ENCODE results near the gene OGFR. TPM values are rescaled to one million over a fixed set of nuclear protein-coding genes. Genes with fewer than 3 reads are reported as not detected.
A peak's percentile ranks its signal among the peaks of the same experiment; 100 is the strongest.

OGFR gene
- total RNA-seq, 1 experiment from 2014 or later, result 50.1 TPM

DNA sequence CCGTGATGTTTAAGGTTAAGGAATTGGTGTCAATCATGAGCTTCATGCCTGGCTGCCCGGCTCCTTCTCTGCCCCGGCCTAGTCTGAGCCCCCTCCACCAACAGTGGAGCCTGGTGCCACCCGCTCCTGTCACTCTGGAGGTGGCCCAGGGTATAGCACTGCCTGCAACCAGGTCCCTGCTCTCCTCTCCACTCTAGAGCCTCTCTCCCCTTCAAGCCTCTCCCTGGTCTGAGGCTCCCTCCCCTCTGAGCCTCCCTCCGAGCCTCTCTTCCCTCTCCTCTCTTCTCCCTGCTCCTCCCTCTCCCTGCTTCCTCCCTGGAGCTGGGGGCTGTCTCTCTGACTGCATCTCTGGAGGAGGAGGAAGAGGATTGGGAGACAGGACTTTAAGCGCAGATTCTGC lies 39.6 kb upstream of the OGFR start:
- no peak overlapping the region for H3K4me3 ChIP-seq (ENCODE audit: insufficient read depth, low read depth, low read length)
- DNase-seq, result no peak
- H3K27me3 ChIP-seq (ENCODE audit: control insufficient read depth, insufficient read depth, low read length), result no peaks in the 10 kb centered on the region
- no peaks in the 10 kb centered on the region for H3K36me3 ChIP-seq (replicated peaks; ENCODE audit: control insufficient read depth, insufficient read depth, low read length)

DNA sequence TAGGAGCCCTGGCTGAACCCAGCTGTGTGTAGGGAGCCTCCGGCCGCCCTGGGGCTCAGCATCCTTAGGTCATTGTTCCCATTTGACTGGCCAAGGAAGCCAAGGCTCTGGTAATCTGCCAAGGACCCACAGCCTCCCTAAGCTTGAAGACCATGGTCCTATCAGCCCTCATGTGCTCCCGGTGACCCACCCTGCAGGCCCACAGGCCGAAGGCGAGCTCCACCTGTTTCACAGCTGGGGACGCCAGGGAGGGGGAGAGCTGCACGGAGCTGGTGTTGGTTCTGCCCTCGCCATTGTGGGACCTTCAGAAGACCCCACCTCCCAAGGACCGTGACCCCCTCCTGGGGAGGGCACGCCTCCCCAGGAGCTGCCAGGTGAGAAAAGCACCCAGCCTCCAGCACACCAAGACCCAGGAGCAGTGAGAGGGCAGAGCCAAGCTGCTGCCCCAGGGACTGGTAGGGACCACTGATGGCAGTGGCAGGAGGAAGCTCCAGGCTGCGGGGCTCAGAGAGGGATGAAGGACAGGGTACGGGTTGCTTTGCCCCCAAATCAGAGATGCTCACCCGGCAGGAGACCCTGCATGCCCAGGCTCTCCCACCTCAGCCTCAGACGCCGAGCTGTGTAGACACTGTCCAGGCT lies 39.1 kb upstream of the OGFR start:
- Histone ChIP-seq H3K27me3 (ENCODE audit: control insufficient read depth, insufficient read depth, low read length) (no peaks in the 10 kb centered on the region), H3K4me3 (ENCODE audit: insufficient read depth, low read depth, low read length) (no peak overlapping the region), H3K36me3 (replicated peaks; ENCODE audit: control insufficient read depth, insufficient read depth, low read length) (no peaks in the 10 kb centered on the region)
- no peak for DNase-seq

DNA sequence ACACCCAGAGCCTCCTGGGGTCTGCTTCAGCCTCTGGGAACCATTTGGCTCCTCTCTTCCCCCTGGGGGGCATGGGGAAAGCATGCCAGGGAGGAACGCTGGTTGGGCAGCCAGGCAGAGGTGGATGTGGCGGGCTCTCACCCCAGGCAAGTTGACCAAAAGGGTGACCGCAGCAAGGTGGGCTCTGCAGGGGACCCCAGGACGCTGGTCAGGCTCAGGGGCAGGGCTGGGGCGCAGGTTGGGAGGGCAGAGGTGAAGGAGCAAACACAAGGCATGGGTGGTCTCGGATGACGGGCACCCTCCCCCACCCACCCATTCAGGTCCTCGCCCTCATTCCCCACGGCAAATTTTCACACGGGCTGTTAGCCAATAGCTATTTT lies 38.6 kb upstream of the OGFR start:
- H3K4me3 ChIP-seq (ENCODE audit: insufficient read depth, low read depth, low read length), result no peak overlapping the region
- no peaks in the 10 kb centered on the region for H3K27me3 ChIP-seq (ENCODE audit: control insufficient read depth, insufficient read depth, low read length)
- no peak for DNase-seq
- no peaks in the 10 kb centered on the region for H3K36me3 ChIP-seq (replicated peaks; ENCODE audit: control insufficient read depth, insufficient read depth, low read length)

DNA sequence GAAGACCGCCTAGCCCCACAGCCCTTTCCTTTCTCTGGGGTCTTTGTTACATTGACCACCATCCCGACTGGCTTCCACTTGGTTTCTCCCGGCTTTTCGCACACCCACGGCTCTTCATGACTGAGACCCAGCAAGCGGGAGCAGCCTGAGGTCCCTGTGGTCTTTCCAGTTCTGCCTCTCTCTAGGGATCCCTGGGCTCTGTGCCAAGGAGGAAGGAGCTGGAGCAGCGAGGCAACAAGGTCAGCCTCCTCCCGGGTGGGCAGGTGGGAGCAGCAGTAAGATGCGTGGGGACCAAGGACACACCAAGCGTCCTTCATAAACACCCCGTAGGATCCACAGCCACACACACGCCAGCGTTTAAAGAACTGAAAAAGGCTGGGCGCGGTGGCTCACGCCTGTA lies 37.9 kb upstream of the OGFR start:
- Histone ChIP-seq H3K4me3 (ENCODE audit: insufficient read depth, low read depth, low read length) (no peak overlapping the region), H3K27me3 (ENCODE audit: control insufficient read depth, insufficient read depth, low read length) (no peaks in the 10 kb centered on the region), H3K36me3 (replicated peaks; ENCODE audit: control insufficient read depth, insufficient read depth, low read length) (no peaks in the 10 kb centered on the region)
- DNase-seq, result no peak

DNA sequence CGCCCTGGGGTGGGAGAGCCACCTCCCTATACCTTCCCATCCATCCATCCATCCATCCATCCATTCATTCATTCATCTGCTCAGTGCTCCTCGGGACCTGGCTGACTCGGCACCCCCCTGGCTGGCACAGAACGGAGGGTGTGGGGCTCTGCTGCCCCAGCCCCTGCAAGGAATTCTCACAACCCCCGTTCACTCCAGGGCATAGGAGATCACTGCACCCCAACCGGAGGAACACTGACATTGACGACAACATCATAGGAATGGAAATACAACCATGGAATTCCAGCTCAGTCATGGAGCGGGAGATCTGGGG lies 36.4 kb upstream of the OGFR start:
- Histone ChIP-seq H3K36me3 (replicated peaks; ENCODE audit: control insufficient read depth, insufficient read depth, low read length) (no peaks in the 10 kb centered on the region), H3K4me3 (ENCODE audit: insufficient read depth, low read depth, low read length) (no peak overlapping the region), H3K27me3 (ENCODE audit: control insufficient read depth, insufficient read depth, low read length) (no peaks in the 10 kb centered on the region)
- no peak for DNase-seq

DNA sequence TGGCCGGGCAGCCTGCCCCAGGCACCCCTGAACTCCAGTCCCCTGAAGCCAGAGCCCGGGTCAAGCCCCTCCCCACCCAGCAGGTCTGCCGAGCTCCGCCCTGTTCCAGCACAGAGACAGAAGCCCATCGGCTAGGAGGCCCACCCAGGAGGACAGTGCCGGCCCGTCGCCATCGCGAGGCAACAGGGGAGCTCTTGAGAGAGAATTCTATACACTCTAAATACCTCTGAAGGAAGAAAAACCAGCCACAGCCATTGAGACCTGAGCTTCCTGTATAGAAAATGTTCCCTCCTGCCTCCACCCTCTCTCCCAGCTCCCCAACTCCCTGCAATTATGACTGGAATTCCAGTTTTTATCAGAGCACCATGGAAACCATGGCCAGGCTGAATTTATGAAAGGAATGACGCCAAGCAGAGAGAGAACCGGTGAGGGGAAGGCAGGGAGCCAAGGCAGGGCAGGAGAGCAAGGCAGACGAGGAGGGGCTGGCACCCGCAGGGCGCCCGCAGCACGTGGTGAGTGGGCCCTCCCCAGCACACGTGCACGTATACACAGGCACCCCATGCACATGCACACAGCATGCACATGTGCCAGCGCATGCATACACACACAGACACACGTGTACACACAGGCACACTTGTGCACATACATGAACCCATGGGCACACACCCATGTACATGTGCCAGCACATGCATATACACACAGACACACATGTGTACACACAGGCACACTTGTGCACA lies 35.9 kb upstream of the OGFR start:
- peak; percentile 79 for DNase-seq
- H3K27me3 ChIP-seq (ENCODE audit: control insufficient read depth, insufficient read depth, low read length), result no peaks in the 10 kb centered on the region
- no peaks in the 10 kb centered on the region for H3K36me3 ChIP-seq (replicated peaks; ENCODE audit: control insufficient read depth, insufficient read depth, low read length)
- H3K4me3 ChIP-seq (ENCODE audit: insufficient read depth, low read depth, low read length), result no peak overlapping the region

DNA sequence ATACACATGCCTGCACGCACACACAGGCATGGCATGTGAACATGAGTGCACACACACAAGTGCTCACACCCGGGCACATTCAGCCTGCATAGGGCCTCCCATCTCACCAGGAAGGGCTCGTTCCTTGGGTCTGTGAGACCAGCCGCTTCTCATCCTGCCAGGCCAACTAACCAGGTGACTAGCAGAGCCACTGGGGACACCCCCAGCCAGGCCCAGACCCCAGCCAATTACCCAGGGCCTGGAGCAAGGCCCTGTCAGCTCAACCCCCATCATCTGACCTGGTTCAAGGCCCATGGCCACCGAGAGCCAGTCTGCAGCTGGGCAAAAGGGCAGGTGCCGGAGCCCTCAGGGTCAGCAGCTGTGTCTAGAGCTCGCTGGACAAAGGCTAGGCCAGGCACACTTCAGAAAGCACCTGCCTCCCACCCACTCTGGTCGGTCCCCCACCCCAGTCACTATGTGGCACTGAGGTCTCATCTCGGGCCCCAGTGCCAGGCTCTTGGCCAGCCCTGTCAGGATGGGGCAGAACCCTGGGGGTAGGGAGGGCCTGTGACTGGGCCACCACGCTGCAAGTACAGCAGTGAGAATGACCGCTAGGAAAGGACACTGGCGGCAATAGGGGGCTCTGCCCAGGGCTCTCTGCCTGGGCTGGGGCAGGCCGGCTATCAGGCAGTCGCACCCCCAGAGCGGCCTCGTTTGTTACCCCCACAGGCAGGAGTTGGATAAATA lies 35.1 kb upstream of the OGFR start:
- no peaks in the 10 kb centered on the region for H3K36me3 ChIP-seq (replicated peaks; ENCODE audit: control insufficient read depth, insufficient read depth, low read length)
- DNase-seq, result no peak
- no peak overlapping the region for H3K4me3 ChIP-seq (ENCODE audit: insufficient read depth, low read depth, low read length)
- no peaks in the 10 kb centered on the region for H3K27me3 ChIP-seq (ENCODE audit: control insufficient read depth, insufficient read depth, low read length)

DNA sequence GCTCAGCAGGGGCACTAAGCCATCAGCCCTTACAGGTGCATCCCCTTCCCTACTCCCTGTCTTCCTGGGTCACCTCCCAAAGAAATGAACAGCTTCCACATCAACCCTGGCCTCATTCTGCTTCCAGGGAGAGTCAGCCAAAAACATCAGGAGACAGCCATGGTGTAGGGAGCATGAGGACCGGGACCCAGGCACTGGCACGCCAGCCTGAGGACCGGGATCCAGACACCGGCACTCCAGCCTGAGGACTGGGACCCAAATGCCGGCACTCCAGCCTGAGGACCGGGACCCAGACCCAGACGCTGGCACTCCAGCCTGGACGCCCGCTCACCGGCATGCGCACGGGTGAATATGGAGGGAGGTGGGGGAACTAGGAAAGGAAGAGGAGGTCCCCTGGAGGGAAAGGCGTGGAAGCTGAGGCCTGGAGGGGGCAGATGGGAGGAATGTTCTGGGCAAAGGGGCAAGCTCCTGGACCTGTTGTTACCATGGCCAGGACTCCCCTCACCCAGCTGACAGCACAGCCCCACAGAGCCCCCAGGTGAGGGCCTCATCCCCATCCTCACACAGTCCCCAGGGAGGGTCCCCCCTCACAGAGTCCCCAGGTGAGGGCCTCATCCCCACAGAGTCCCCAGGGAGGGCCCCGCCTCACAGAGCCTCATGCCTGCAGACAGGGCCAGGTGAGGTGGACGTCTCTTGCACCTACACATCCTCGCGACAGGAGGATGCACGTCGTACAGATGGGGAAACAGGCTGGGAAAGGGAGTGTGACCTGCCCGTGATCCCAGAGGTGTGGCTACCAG lies 34.3 kb upstream of the OGFR start:
- DNase-seq, result no peak
- Histone ChIP-seq H3K36me3 (replicated peaks; ENCODE audit: control insufficient read depth, insufficient read depth, low read length) (no peaks in the 10 kb centered on the region), H3K27me3 (ENCODE audit: control insufficient read depth, insufficient read depth, low read length) (no peaks in the 10 kb centered on the region), H3K4me3 (ENCODE audit: insufficient read depth, low read depth, low read length) (no peak overlapping the region)

DNA sequence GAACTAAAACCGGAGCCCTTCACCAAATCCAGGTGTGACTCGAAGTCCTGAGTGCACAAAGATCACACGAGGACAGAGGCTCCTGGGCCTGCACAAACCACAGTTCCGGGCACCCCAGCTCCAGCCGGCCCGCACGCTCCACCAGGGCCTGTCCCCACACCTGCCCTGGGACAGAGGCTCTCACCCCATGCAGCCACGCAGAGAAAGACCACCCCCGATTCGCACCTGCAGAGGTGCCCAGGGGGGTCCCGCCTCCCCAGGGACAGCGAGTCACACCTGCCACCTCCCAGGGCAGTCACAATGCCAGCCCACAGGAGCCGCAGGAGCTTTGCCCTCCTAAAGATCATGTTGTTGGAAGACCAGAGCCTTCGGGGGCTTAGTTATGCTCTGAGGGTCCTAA lies 33.7 kb upstream of the OGFR start:
- Histone ChIP-seq H3K4me3 (ENCODE audit: insufficient read depth, low read depth, low read length) (no peak overlapping the region), H3K36me3 (replicated peaks; ENCODE audit: control insufficient read depth, insufficient read depth, low read length) (no peaks in the 10 kb centered on the region), H3K27me3 (ENCODE audit: control insufficient read depth, insufficient read depth, low read length) (no peaks in the 10 kb centered on the region)

DNA sequence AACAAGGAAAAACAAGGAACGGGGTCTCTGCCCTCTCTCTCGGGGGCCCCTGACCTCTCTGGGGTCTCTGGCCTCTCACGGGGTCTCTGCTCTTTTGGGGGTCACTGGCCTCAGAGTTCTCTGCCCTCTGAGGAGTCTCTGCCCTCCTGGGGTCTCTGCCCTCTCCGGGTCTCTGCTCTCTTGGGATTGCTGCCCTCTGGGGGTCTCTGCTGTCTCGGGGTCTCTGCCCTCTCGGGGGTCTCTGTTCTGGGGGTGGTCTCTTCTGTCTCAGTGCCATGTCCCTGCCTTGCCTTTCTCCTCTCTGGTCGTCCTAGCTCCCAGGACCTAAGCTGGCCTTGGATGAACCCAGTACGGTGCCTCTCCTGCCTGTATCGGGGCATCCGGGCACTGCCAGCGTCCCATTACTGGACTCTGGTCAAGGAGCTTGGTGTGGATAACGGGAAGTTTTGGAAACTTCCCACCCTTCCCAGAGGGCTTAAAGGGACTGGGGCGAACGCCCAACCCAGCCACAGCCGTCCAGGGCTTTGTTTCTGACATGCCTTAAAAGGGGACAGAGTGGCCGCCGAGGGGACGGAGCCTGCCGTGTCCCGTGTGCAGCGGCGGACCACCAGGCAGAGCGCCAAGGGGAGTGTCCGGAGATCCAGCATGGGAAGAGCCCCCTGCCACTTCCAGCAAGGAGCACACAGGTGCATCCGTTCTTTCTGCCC lies 33.1 kb upstream of the OGFR start:
- no peaks in the 10 kb centered on the region for H3K36me3 ChIP-seq (replicated peaks; ENCODE audit: control insufficient read depth, insufficient read depth, low read length)
- H3K27me3 ChIP-seq (ENCODE audit: control insufficient read depth, insufficient read depth, low read length), result no peaks in the 10 kb centered on the region
- no peak overlapping the region for H3K4me3 ChIP-seq (ENCODE audit: insufficient read depth, low read depth, low read length)
- DNase-seq, result no peak

More for the DNA sequence above, 33.7 kb upstream of the OGFR start:
- no peak for DNase-seq

DNA sequence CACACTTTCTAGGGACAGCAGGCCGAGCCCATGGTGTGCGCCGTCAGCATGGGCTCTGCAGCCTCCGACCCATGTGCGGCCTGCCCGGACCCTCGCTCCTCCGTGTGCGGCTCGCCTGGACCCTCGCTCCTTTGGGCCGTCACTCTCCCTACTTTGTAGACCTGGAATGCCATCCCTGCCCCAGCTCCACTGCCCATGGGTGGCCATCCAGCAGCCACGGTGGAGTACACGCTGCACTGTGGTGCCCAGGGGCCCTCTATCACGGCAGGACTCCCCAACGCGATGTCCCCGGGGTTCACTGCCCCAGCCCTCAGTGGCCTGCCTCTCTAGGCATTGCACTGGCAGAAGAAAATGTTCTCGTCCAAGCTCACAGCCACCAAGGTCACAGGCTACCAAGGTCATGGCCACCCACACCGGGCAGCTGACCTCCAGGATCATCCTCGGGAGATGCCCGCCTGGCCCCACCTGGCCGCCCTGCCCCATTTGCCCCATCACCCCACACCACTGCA lies 32.5 kb upstream of the OGFR start:
- no peaks in the 10 kb centered on the region for H3K27me3 ChIP-seq (ENCODE audit: control insufficient read depth, insufficient read depth, low read length)
- H3K4me3 ChIP-seq (ENCODE audit: insufficient read depth, low read depth, low read length), result no peak overlapping the region
- DNase-seq, result no peak
- no peaks in the 10 kb centered on the region for H3K36me3 ChIP-seq (replicated peaks; ENCODE audit: control insufficient read depth, insufficient read depth, low read length)

DNA sequence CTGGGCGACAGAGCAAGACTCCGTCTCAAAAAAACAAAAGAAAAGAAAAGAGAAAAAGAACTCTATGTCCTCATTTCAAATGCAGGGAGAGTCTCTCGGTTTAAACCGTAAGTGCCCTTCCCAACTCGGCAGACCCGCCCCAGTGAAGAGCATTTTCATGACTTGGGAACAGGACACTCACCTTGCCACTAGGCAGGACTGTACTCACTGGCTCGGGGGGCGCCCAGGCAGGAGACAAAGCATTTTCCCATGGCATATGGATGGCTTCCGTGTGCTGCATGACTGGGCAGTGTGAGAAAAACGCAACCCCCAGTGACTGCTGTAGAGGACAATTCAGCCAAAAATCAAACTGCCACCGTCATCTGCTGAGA lies 32.0 kb upstream of the OGFR start:
- Histone ChIP-seq H3K4me3 (ENCODE audit: insufficient read depth, low read depth, low read length) (no peak overlapping the region), H3K36me3 (replicated peaks; ENCODE audit: control insufficient read depth, insufficient read depth, low read length) (no peaks in the 10 kb centered on the region), H3K27me3 (ENCODE audit: control insufficient read depth, insufficient read depth, low read length) (no peaks in the 10 kb centered on the region)
- DNase-seq, result no peak

DNA sequence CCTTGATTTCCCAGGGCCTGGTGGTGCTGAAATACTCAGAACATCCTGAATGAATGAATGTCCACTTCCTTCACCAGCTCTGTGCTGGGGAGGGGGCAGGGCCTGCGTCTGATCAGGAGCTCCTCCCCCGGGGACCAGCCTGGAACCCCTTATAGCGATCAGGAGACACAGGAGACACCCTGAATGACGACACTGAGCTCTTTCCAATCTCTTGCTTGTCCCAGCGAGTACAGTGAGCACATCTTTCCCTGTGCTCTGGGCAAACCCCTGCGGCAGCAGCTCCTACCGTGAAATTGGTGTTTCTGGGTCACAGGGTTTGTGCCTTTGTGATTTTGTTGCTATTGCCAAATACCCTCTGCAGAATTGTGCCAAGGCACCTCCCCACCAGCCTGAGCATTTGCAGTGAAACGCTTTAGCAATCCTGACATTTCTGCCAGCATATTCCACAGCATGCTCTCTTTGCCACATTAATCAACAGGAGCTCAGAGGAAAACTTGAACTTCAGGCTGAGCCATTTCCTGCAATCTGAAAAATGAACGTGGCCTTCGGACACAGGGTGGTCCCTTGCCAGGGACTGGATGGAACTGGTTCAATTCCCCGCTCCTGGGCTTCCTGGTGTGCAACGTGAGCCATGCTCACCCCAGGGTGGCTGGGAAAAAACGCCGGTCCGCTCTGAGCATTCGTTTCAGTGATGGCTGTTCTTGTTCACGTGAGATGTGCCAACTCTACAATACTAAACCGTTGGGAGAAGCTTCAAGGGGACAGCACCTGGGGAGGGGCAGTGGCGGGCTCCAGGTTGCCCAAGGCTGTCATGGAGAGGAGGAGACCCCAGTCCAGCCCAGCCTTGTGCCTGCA lies 31.4 kb upstream of the OGFR start:
- Histone ChIP-seq H3K4me3 (ENCODE audit: insufficient read depth, low read depth, low read length) (no peak overlapping the region), H3K36me3 (replicated peaks; ENCODE audit: control insufficient read depth, insufficient read depth, low read length) (no peaks in the 10 kb centered on the region), H3K27me3 (ENCODE audit: control insufficient read depth, insufficient read depth, low read length) (no peaks in the 10 kb centered on the region)
- no peak for DNase-seq
